Activated naive CD4-positive, alpha-beta T cell treated with anti-CD3 and anti-CD28 coated beads for 36 hours (primary cell): ENCODE data around the gene CRYAA. TPM values are rescaled to one million over a fixed set of nuclear protein-coding genes. Genes with fewer than 3 reads are reported as not detected.

Experiments
- CTCF ChIA-PET: fragments of 350-600 bp; sonication (Branson Sonifier 250); formaldehyde crosslinking; loops from one replicate; lab custom pipeline; 2021; ENCODE audit warnings: antibody characterized with exemption; lab: Charles Lee
- DNase-seq: peaks from one replicate; pipeline ENCODE4 v3.0.0-alpha.2; 2020
- H3K27ac Mint-ChIP-seq: one replicate; pipeline ENCODE4 v1.8.0; 2021; ENCODE audit warnings: mild to moderate bottlenecking, mixed read lengths
- H3K27me3 Mint-ChIP-seq: one replicate; pipeline ENCODE4 v1.8.0; 2021; ENCODE audit warnings: low read depth, mixed read lengths
- H3K36me3 Mint-ChIP-seq: one replicate; pipeline ENCODE4 v1.8.0; 2021; ENCODE audit warnings: low read depth, mixed read lengths
- H3K4me1 Mint-ChIP-seq: one replicate; pipeline ENCODE4 v1.8.0; 2021; ENCODE audit warnings: low read depth, mixed read lengths
- H3K4me3 Mint-ChIP-seq: one replicate; pipeline ENCODE4 v1.8.0; 2021; ENCODE audit warnings: mild to moderate bottlenecking, moderate library complexity, mixed read lengths
- H3K9me3 Mint-ChIP-seq: one replicate; pipeline ENCODE4 v1.8.0; 2021; ENCODE audit warnings: mixed read lengths
- intact Hi-C: fragments of 100-400 bp; cut with micrococcal nuclease; formaldehyde crosslinking; loops from one replicate; pipeline ENCODE4 v1.15.1; 2023
- total RNA-seq, 2 experiments: library from RNA; stranded (reverse); gene quantifications; one replicate each; pipeline ENCODE4 v1.2.3, GENCODE V29; 2021

CRYAA gene
- total RNA-seq, 2 experiments from 2014 or later: not detected

- Mint-ChIP-seq H3K27ac (no peak overlapping the region), H3K4me1 (no peaks in the 10 kb centered on the region), H3K27me3 (no peaks in the 10 kb centered on the region), H3K9me3 (peaks cover 12% of the 10 kb centered on the region), H3K36me3 (no peaks in the 10 kb centered on the region), H3K4me3 (no peak overlapping the region)
- DNase-seq: no peak
- CTCF ChIA-PET: no interaction called here
- intact Hi-C loops: no loop called here
Observed at GRCh38 chr21:43195121-43196021, 26.6 kb downstream of the CRYAA start.

GRCh38 chr21:43196826-43197225 lies 28.0 kb downstream of the CRYAA start:
- CTCF ChIA-PET: no interaction called here
- Mint-ChIP-seq H3K9me3 (peaks cover 22% of the 10 kb centered on the region), H3K36me3 (peaks cover 2% of the 10 kb centered on the region), H3K4me1 (no peaks in the 10 kb centered on the region), H3K27me3 (no peaks in the 10 kb centered on the region), H3K4me3 (no peak overlapping the region), H3K27ac (no peak overlapping the region)
- no peak for DNase-seq
- intact Hi-C loops: no loop called here

GRCh38 chr21:43198376-43198775 lies 29.6 kb downstream of the CRYAA start:
- CTCF ChIA-PET: no interaction called here
- intact Hi-C loops: no loop called here
- Mint-ChIP-seq H3K27ac (no peak overlapping the region), H3K36me3 (peaks cover 2% of the 10 kb centered on the region), H3K27me3 (no peaks in the 10 kb centered on the region), H3K4me1 (no peaks in the 10 kb centered on the region), H3K9me3 (peaks cover 27% of the 10 kb centered on the region), H3K4me3 (no peak overlapping the region)
- DNase-seq: no peak

- H3K27ac Mint-ChIP-seq: no peak overlapping the region
- peaks cover 27% of the 10 kb centered on the region for H3K9me3 Mint-ChIP-seq
- no peak overlapping the region for H3K4me3 Mint-ChIP-seq
- peaks cover 2% of the 10 kb centered on the region for H3K36me3 Mint-ChIP-seq
- intact Hi-C loops: no loop called here
- CTCF ChIA-PET: no interaction called here
- no peaks in the 10 kb centered on the region for H3K27me3 Mint-ChIP-seq
- no peaks in the 10 kb centered on the region for H3K4me1 Mint-ChIP-seq
- DNase-seq: no peak
Observed at GRCh38 chr21:43201491-43201890, 32.7 kb downstream of the CRYAA start.

- H3K4me1 Mint-ChIP-seq: no peaks in the 10 kb centered on the region
- H3K27me3 Mint-ChIP-seq: peaks cover 4% of the 10 kb centered on the region
- H3K27ac Mint-ChIP-seq: no peak overlapping the region
- intact Hi-C loops: no loop called here
- peaks cover 2% of the 10 kb centered on the region for H3K36me3 Mint-ChIP-seq
- peaks cover 22% of the 10 kb centered on the region for H3K9me3 Mint-ChIP-seq
- CTCF ChIA-PET: interaction anchor here (0.7 kb wide), 1 partner anchor 1971 kb away, joined by 3 read pairs; no protein-coding TSS in a partner anchor
- DNase-seq: no peak
- H3K4me3 Mint-ChIP-seq: no peak overlapping the region
Observed at GRCh38 chr21:43203591-43203990, 34.8 kb downstream of the CRYAA start.

- no peak for DNase-seq
- peaks cover 8% of the 10 kb centered on the region for H3K27me3 Mint-ChIP-seq
- no peaks in the 10 kb centered on the region for H3K4me1 Mint-ChIP-seq
- peaks cover 19% of the 10 kb centered on the region for H3K9me3 Mint-ChIP-seq
- peaks cover 2% of the 10 kb centered on the region for H3K36me3 Mint-ChIP-seq
- H3K27ac Mint-ChIP-seq: no peak overlapping the region
- no peak overlapping the region for H3K4me3 Mint-ChIP-seq
- CTCF ChIA-PET: no interaction called here
- intact Hi-C loops: no loop called here
Observed at GRCh38 chr21:43204638-43205037, 35.8 kb downstream of the CRYAA start.

GRCh38 chr21:43206231-43207042 lies 37.6 kb downstream of the CRYAA start:
- no peak for DNase-seq
- peaks cover 7% of the 10 kb centered on the region for H3K9me3 Mint-ChIP-seq
- intact Hi-C loops: no loop called here
- no peak overlapping the region for H3K4me3 Mint-ChIP-seq
- no peak overlapping the region for H3K27ac Mint-ChIP-seq
- no peaks in the 10 kb centered on the region for H3K4me1 Mint-ChIP-seq
- H3K36me3 Mint-ChIP-seq: peaks cover 1% of the 10 kb centered on the region
- H3K27me3 Mint-ChIP-seq: peaks cover 8% of the 10 kb centered on the region
- CTCF ChIA-PET: no interaction called here

- Mint-ChIP-seq H3K27me3 (peaks cover 8% of the 10 kb centered on the region), H3K4me3 (no peak overlapping the region), H3K36me3 (no peaks in the 10 kb centered on the region), H3K4me1 (no peaks in the 10 kb centered on the region), H3K27ac (no peak overlapping the region), H3K9me3 (peaks cover 4% of the 10 kb centered on the region)
- CTCF ChIA-PET: no interaction called here
- intact Hi-C loops: no loop called here
- DNase-seq: no peak
Observed at GRCh38 chr21:43207043-43207315, 38.2 kb downstream of the CRYAA start.

GRCh38 chr21:43207868-43208267 lies 39.1 kb downstream of the CRYAA start:
- DNase-seq: no peak
- peaks cover 8% of the 10 kb centered on the region for H3K27me3 Mint-ChIP-seq
- CTCF ChIA-PET: no interaction called here
- H3K4me3 Mint-ChIP-seq: no peak overlapping the region
- H3K27ac Mint-ChIP-seq: no peak overlapping the region
- H3K9me3 Mint-ChIP-seq: peaks cover 2% of the 10 kb centered on the region
- H3K4me1 Mint-ChIP-seq: no peaks in the 10 kb centered on the region
- intact Hi-C loops: no loop called here
- H3K36me3 Mint-ChIP-seq: no peaks in the 10 kb centered on the region

GRCh38 chr21:43208561-43209332 lies 39.9 kb downstream of the CRYAA start:
- Mint-ChIP-seq H3K9me3 (no peaks in the 10 kb centered on the region), H3K27me3 (peaks cover 8% of the 10 kb centered on the region), H3K4me1 (no peaks in the 10 kb centered on the region), H3K36me3 (no peaks in the 10 kb centered on the region), H3K4me3 (no peak overlapping the region), H3K27ac (no peak overlapping the region)
- intact Hi-C loops: no loop called here
- no peak for DNase-seq
- CTCF ChIA-PET: interaction anchor here (0.6 kb wide), 1 partner anchor 464 kb away, joined by 6 read pairs; no protein-coding TSS in a partner anchor

- H3K4me1 Mint-ChIP-seq: no peaks in the 10 kb centered on the region
- no peak for DNase-seq
- H3K27me3 Mint-ChIP-seq: peaks cover 8% of the 10 kb centered on the region
- H3K36me3 Mint-ChIP-seq: no peaks in the 10 kb centered on the region
- H3K9me3 Mint-ChIP-seq: no peaks in the 10 kb centered on the region
- no peak overlapping the region for H3K27ac Mint-ChIP-seq
- intact Hi-C loops: no loop called here
- CTCF ChIA-PET: no interaction called here
- no peak overlapping the region for H3K4me3 Mint-ChIP-seq
Observed at GRCh38 chr21:43209575-43210453, 41.0 kb downstream of the CRYAA start.
